Measurements from ENCODE around the gene PTH.

PTH gene

DNA sequence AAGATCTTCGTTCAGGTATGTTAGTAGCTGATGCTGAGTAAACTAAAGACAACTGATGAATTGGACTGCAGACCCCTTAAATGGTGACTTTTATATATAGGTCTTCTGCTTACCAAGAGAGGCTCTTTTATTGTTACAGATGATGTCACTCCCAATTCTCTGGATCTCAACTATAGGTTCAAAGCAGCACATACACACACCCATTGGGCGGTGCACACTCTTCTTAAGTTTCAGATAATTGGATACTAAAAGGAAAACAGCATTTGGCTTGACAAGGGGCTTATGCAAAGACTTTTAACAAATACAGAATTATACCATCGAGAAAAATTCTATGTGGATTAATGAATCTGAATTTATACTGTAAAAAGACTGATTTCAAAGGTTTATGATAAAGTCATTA lies at the start of gene PTH:
TSS of gene PTH (minus strand) at position 69 of the 400 bp plus-strand sequence. CDS start 3,142 bp downstream, outside the sequence.
- DNase-seq, result no peak

GRCh38 chr11:13538044-13538443 lies 42.2 kb upstream of the PTH start:
- DNase-seq, result no peak

DNA sequence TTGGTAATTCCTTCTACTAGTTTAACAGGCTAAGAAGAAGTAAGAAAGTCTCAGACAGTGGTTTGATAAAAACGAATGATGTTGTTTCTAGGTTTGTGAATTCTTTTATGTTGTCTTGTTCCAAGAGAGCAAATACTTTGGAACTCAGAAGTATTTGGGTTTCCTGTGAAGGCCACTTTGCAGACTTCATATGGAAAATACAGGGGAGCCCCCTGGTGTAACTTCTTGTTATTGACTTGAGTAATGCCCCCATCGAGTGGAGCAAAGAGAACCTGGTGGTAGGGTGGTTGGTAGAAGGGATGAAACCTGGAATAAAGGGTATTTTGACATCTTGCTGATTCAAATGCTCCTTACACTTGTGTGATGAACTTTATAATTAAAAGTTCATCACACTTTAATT lies 40.0 kb upstream of the PTH start:
- no peak for DNase-seq

GRCh38 chr11:13534358-13534757 lies 38.6 kb upstream of the PTH start:
- no peak for DNase-seq

- DNase-seq, result no peak
Measured at GRCh38 chr11:13525257-13525656, 29.5 kb upstream of the PTH start.

DNA sequence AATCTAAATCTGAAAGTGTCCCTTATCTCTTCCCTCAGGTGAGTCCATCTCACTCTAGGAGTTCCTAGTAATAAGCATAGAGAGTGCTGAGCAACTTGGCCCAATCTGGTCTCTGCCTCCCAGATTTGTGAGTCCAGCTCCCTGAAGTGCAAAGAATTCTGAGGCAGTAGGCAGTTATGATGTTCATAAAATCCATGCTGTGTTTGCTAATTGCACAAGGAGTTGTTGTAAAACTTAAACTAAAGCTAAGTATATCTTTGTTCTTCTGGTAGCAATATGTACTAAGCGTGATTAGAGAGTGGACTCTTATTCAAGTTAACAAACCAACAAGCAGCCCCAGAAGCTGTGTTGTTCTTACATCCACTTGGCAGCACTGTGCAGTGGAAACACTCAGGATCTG lies 7.6 kb upstream of the PTH start:
- DNase-seq, result no peak

GRCh38 chr11:13502492-13502891 lies 6.7 kb upstream of the PTH start:
- no peak for DNase-seq

GRCh38 chr11:13494051-13494450 lies 1.7 kb downstream of the PTH start:
- no peak for DNase-seq

GRCh38 chr11:13487661-13488030 lies 8.2 kb downstream of the PTH start:
- DNase-seq, result no peak

DNA sequence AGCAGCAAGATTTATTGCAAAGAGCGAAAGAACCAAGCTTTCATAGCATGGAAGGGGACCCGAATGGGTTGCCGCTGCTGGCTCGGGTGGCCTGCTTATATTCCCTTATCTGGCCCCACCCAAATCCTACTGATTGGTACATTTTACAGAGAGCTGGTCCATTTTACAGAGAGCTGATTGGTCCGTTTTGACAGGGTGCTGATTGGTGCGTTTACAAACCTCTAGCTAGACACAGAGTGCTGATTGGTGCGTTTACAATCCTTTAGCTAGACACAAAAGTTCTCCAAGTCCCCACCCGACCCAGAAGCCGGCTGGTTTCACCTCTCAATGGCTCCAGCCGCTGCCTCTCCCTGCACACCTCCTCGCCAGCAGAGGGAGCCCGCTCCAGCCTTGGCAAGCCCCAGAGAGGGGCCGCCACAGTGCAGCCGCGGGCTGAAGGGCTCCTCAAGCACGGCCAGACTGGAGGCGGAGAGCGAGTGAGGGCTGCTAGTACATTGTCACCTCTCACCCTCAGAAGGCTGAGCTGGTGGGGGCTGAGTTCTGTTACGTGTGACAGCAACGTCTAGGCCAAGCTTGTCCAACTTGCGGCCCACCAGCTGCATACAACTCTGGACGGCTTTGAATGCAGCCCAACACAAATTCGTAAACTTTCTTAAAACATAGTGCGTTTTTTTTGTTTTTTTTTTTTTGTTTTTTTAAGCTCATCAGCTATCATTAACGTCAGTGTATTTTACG lies 8.7 kb downstream of the PTH start:
- DNase-seq, result no peak

GRCh38 chr11:13480198-13480597 lies 15.6 kb downstream of the PTH start:
- no peak for DNase-seq

GRCh38 chr11:13479688-13480087 lies 16.1 kb downstream of the PTH start:
- DNase-seq, result no peak

DNA sequence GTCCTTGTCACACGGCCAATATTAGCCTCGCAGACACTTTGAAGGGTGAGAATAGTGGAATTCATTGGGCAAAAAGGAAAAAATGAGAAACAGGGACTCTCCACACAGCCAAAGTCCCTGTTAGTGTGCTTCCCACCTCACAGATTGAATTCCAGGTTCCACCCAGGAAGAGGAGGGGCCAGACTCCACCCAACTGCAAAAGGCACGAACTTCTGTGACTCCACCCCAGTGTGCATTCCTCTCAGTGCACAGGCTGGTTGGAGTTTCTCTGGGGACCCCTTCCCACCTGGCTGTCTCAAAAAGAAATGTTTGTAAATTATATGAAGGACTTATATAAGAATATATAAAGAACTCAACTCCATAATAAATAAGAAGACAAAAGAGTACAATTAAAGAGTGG lies 20.7 kb downstream of the PTH start:
- no peak for DNase-seq

DNA sequence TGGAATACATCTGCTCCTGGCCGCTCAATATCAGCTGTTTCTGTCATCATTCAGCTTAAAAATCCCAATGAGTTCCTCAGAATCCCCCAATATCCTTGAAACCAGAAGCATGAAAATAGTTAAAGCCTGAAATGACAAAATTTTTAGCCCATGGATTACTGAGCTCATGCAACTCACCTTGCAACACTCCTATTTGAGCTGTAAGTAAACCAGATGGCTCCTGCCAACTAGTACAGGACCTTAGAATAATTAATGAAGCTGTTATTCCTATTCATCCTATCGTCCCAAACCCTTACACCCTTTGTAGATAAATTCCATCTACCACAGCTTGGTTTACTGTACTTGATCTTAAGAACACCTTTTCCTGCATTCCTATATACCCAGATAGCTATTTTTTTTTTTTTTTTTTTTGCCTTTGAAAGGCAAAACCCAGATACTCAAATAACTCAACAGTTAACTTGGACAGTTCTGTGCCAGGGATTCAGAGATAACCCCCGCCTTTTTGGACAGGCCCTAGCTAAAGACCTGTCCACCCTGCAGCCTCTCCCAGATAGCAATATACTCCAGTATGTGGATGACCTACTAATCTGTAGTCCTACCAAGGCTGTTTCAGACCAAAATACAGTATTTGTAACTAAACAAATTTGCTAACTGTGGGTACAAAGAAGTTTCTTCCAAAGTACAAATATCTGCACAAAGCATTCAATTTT lies 22.6 kb downstream of the PTH start:
- DNase-seq, result no peak

- no peak for DNase-seq
Measured at GRCh38 chr11:13468750-13469149, 27.0 kb downstream of the PTH start.

DNA sequence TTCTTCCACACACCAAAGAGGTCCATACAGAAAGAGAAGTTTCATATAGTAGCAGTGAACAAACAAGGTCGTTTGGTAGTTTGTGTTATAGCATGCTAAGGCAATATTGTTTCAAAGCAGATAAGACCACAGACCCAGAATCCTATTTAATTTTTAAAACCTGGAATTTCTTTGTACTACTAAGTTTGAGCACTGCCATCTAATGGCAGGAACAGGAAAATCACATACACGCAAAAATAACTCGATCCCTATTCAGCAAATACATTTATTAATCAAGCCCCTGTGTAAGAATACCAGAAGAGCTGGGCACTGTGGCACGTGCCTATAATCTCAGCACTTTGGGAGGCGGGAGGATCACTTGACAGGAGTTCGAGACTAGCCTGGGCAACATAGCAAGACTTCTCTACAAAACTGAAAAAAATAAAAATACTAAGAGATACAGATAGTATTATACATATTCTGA lies 29.9 kb downstream of the PTH start:
- DNase-seq, result peak; percentile 46

DNA sequence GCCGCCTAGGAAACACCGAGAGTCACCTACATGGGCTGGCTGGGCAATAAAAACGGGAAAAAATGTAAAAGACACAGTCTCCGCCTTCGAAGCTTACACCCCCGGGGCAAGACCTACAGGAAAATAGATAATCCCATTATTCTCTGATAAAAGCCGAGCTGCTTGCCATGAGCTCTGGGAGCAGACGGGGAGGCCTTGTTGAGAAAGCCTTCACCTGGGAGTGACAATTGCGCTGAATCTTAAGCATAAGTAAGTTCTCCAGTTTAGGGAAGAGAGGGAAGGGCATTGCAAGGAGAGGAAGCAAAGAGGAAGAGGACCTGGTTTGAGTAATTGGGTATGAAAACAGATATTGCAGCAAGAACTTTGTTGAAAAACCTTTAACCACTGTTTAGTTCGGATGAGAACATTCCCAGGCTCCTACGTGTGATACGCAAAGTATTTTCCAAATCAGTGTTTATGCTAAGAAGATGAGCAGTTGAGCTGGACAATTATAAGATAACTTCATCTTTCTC lies 32.0 kb downstream of the PTH start:
- DNase-seq, result no peak

DNA sequence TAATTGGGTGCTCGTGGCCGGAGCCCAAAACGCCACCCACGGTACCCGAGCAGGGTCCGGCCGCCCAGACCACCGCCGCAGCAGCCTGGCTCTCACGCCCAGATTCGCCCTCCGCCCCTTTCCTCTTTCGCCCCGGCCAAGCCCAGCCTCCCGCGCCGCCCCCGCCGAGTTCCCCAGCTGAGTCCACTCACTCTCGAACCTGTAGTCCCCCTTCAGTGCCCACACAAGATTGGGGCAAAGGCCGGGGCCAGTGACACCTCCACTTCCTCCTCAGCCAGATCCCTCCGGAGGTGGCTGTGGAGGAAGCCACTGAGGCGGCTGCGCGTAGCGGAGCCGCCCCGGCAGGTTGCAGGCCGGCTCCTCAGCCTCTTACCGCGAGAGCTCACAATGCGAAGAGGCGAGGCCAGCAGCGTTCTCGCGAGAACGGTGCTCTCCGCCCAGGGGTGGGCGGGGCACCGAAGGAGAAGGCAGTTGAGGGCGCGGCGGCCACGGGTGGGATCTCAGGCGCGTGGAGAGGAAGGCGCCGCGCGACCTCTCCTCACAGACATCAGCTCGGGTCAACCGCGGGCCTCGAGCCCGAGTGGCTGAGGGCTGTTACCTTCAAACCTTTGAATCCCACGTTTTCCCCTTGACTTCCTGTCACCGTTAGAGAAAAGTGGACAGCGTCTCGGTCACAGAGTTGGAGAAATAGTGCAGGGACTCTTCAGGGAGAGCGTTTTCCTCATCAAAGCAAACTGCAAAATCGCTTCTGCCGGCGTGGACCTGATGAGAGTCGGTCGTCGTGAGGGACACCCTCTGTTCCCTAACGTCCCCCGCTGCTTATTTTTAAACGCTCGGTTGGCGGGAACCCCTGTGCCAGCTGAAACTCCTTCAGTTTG lies 32.7 kb downstream of the PTH start, which contains the start of gene BTBD10:
TSS of gene BTBD10 (minus strand) at position 322 of the 878 bp plus-strand sequence. CDS start 18,098 bp downstream, outside the sequence.
- DNase-seq, result peak; percentile 79

DNA sequence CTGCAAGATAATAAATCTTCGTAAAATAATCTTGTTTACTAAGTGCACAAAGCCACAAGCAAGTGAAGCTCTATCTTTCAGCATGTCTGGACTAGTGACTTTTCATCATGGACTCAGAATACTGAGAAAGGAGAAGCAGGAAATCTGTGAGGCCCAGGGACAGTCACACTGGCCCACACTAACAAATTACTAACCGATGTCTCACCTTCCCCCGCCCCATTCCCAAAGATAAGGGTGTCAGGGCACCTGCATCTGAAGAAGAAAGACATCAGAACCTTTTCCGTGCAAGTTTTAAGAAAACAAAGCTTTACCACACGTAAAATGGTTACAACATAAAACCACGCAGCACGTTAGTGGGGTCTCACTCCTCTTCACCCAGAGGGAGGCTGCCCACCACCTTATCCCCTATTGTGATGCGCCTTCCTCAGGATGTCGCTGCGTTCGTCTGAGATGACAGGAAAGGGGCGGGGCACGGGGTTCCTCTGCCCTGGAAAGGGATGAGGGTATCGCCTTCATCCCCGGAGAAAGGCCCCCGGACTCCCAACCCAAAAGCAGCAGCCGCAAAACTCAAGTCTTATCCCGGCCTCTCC lies 33.4 kb downstream of the PTH start:
- peak; percentile 29 for DNase-seq

DNA sequence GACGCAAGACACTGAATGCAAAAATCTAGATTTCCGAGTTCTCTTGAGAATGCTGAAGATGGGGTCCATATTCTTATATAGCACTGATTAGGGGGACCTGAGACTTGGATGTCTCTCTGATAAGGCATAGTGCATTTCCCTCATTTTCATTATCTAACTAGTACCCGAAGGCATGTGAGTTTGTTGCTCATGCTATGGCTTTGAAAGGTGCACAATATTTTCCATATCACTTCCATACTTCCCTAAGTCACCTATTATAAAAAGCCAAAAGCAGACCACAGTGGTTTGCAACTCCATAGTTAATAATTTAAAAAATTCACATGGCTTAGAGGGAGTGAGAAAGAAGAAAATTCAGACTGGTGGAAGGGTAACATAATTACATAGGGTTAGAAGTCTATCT lies 34.5 kb downstream of the PTH start:
- no peak for DNase-seq

- DNase-seq, result no peak
Measured at GRCh38 chr11:13450832-13451397, 44.9 kb downstream of the PTH start.

DNA sequence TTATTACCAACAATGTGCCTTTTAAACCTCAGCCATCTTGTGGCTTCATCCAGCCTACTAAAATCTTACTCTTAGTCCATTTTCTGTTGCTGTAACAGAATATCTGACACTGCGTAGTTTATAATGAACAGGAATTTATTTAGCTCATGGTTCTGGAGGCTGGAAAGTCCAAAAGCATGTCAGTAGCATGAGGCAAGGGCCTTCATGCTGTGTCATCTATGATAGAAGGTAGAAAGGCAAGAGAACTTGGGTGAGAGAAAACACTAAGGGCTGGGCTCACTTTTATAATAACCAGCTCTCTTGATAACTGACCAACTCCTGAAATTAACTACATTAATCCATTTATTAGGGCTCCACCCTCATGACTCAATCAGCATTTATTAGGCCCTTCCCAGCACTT lies 46.3 kb downstream of the PTH start:
- DNase-seq, result no peak

All from NCI-H1694 (cell line).